Mesenchymal stem cell (in vitro differentiated cells and primary cell): Measurements from ENCODE around the gene CTSA.

Experiments used
- DNase-seq: peaks from one replicate; pipeline ENCODE4 v3.0.0-alpha.2; 2013
- H2AFZ ChIP-seq: one replicate; pipeline ENCODE4 v1.6.1; 2013; ENCODE audit warnings: low read depth, mild to moderate bottlenecking, control low read depth, inconsistent platforms, low read length, moderate library complexity
- H2AK5ac ChIP-seq: 2 replicates; pipeline ENCODE4 v1.6.1; 2013; ENCODE audit warnings: low read length, moderate library complexity, mild to moderate bottlenecking, inconsistent platforms; ENCODE audit not compliant: severe bottlenecking
- H2BK120ac ChIP-seq: one replicate; pipeline ENCODE4 v1.6.1; 2013; ENCODE audit warnings: low read depth, mild to moderate bottlenecking, inconsistent platforms, low read length, moderate library complexity
- H2BK12ac ChIP-seq, 2 experiments: one replicate each; pipeline ENCODE4 v1.6.1; 2013; ENCODE audit warnings: inconsistent platforms in 2 of 2, low read length in 2 of 2, mild to moderate bottlenecking in 2 of 2, moderate library complexity in 2 of 2, control low read depth in 1 of 2
- H2BK15ac ChIP-seq: one replicate; pipeline ENCODE4 v1.6.1; 2013; ENCODE audit warnings: mild to moderate bottlenecking, low read depth, inconsistent platforms; ENCODE audit not compliant: poor library complexity, severe bottlenecking
- H2BK5ac ChIP-seq: 2 replicates; pipeline ENCODE4 v1.6.1; 2013; ENCODE audit warnings: low read depth, mild to moderate bottlenecking, low read length, control low read depth, inconsistent platforms; ENCODE audit not compliant: poor library complexity, severe bottlenecking
- H3K14ac ChIP-seq, 2 experiments: one replicate each; pipeline ENCODE4 v1.6.1; 2013; ENCODE audit warnings: inconsistent platforms in 2 of 2, low read length in 2 of 2, control low read depth in 1 of 2, mild to moderate bottlenecking in 1 of 2, moderate library complexity in 1 of 2
- H3K18ac ChIP-seq, 2 experiments: one replicate each; pipeline ENCODE4 v1.6.1; 2013; ENCODE audit warnings: inconsistent platforms in 2 of 2, low read length in 2 of 2, control low read depth in 1 of 2, low read depth in 1 of 2, mild to moderate bottlenecking in 1 of 2
- H3K23ac ChIP-seq, 2 experiments: one replicate each; pipeline ENCODE4 v1.6.1; 2013; ENCODE audit warnings: inconsistent platforms in 2 of 2, low read length in 2 of 2, mild to moderate bottlenecking in 2 of 2, moderate library complexity in 2 of 2, control low read depth in 1 of 2
- H3K27ac ChIP-seq: 2 replicates; pipeline ENCODE4 v1.5.1; 2013; ENCODE audit warnings: mild to moderate bottlenecking, moderate library complexity, low read length, control low read depth, inconsistent platforms; ENCODE audit not compliant: poor library complexity, severe bottlenecking
- H3K27me3 ChIP-seq, 2 experiments: 2 replicates each; pipeline versions ENCODE4 v1.6.1 to v1.7.0; 2013; ENCODE audit warnings: low read length in 2 of 2, mild to moderate bottlenecking in 2 of 2, moderate library complexity in 2 of 2, control low read depth in 1 of 2, inconsistent platforms in 1 of 2; ENCODE audit not compliant: control insufficient read depth in 1 of 2, insufficient read depth in 1 of 2
- H3K36me3 ChIP-seq, 2 experiments: 2 replicates each; pipeline versions ENCODE4 v1.6.1 to v1.7.0; 2013; ENCODE audit warnings: low read length in 2 of 2, control low read depth in 1 of 2, inconsistent platforms in 1 of 2, low read depth in 1 of 2, mild to moderate bottlenecking in 1 of 2; ENCODE audit not compliant: insufficient read depth in 2 of 2, control insufficient read depth in 1 of 2
- H3K4ac ChIP-seq, 2 experiments: one replicate each; pipeline ENCODE4 v1.6.1; 2013; ENCODE audit warnings: inconsistent platforms in 2 of 2, low read length in 2 of 2, mild to moderate bottlenecking in 2 of 2, moderate library complexity in 2 of 2, control low read depth in 1 of 2, low read depth in 1 of 2
- H3K4me1 ChIP-seq: 2 replicates; pipeline ENCODE4 v1.6.1; 2013; ENCODE audit warnings: low read depth, low read length, control low read depth; ENCODE audit not compliant: control insufficient read depth, insufficient read depth
- H3K4me2 ChIP-seq: 2 replicates; pipeline ENCODE4 v1.6.1; 2013; ENCODE audit warnings: low read length, mild to moderate bottlenecking, inconsistent platforms; ENCODE audit not compliant: poor library complexity, severe bottlenecking
- H3K4me3 ChIP-seq, 2 experiments: 2 replicates each; pipeline versions ENCODE4 v1.5.1 to v1.7.0; 2013; ENCODE audit warnings: low read length in 2 of 2, mild to moderate bottlenecking in 2 of 2, control low read depth in 1 of 2, low read depth in 1 of 2; ENCODE audit not compliant: insufficient read depth in 1 of 2
- H3K79me1 ChIP-seq: replicated peaks from 2 replicates; pipeline ENCODE4 v1.6.1; 2013; ENCODE audit warnings: mild to moderate bottlenecking, control low read depth, low read length, inconsistent platforms; ENCODE audit not compliant: poor library complexity, severe bottlenecking
- H3K9ac ChIP-seq: 2 replicates; pipeline ENCODE4 v1.7.0; 2013; ENCODE audit warnings: mild to moderate bottlenecking, low read length, moderate library complexity
- H3K9me3 ChIP-seq: 2 replicates; pipeline ENCODE4 v1.7.0; 2013; ENCODE audit warnings: mild to moderate bottlenecking, low read length; ENCODE audit not compliant: control insufficient read depth
- H4K8ac ChIP-seq: one replicate; pipeline ENCODE4 v1.6.1; 2013; ENCODE audit warnings: inconsistent platforms, mild to moderate bottlenecking, low read length, moderate library complexity
- H4K91ac ChIP-seq: one replicate; pipeline ENCODE4 v1.6.1; 2013; ENCODE audit warnings: mild to moderate bottlenecking, low read length, inconsistent platforms
- WGBS: methylation state at CpG from one replicate; pipeline ENCODE4 v1.1.7; 2013; ENCODE audit warnings: mixed read lengths; 5-methylcytosine and 5-hydroxymethylcytosine counted together

The CTSA gene

DNA sequence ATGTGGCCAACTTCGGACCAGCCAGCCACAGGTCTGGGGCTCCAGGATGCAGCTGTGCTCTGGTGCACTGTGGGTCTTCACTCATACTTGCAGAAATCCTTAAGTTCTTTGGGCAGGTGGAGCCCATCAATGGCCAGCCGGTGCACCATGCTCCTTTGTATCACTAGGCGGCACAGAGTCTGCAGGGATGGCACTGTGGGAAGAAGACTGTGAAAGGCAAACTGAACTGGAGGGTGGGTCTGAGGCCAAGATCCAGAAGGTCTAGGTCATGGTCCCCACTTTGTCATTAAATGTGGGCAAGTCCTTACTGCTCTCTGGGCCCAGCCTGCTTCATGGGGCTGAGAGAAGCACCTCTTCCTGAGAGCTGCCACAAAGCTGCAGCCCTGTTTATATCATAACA is 2.5 kb upstream of the CTSA start:
- Histone ChIP-seq H4K8ac (no peak overlapping the region), H3K4me1 (peaks cover 39% of the 10 kb centered on the region), H3K18ac (no peak overlapping the region), H3K23ac (no peak overlapping the region), H3K36me3 (peaks cover 33 to 49% of the 10 kb centered on the region in 2 experiments), H3K4ac (no peak overlapping the region), H2BK120ac (no peak overlapping the region), H3K27ac (no peak overlapping the region), H2BK15ac (no peak overlapping the region), H3K4me3 (no peak overlapping the region), H2BK5ac (no peak overlapping the region), H3K9me3 (no peaks in the 10 kb centered on the region), H3K9ac (peak overlapping the region; percentile 91), H2BK12ac (no peak overlapping the region), H4K91ac (no peak overlapping the region), H3K14ac (no peak overlapping the region), H3K4me2 (no peak overlapping the region), H3K27me3 (no peaks in the 10 kb centered on the region), H2AFZ (no peak overlapping the region), H3K79me1 (peaks cover 40% of the 10 kb centered on the region), H2AK5ac (no peak overlapping the region)
- WGBS: 98% methylated on average over 3 of the region's 3 CpGs
- no peak for DNase-seq

DNA sequence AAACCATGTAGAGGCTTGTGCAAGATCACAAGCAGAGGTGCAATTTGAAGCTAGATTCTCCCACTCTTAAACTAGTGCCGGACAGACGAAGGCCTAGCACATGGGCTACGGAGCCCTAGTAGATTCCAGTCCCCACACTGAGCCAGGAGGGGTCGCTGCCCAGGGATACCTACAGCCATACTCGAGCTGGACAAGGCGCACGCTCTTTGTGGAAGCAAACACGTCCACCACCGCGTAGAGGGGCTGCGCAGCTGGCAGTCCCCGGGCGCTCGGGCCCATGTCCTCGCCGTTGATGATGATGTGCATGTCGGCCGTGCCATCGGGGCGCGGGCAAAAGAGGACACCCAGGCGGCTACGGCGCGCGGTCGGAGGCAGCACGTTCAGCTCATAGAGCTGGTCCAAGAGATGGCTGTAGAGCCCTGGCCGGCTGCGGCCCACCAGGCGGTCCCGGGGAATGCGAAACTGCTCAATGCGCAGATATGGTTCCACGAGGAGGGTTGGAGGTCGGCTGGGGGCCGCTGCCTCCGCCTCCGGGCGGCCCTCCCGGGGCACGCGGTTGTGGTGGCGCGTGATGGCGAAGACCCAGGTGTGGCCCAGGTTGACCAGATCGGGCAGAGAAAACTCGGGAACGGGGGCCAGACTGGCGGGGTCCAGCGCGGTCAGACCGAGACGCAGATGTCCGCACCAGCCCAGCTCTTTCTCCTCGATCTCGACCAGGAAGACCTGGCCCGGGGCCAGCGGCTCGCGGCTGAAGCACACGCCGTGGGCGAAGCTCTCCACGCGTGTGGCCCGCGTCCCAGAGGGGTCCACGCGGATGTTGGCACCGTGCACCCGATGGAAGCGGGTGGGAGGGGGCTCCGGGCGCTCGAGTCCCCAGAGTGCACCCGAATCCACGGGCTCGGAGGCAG is 804 bp upstream of the CTSA start:
- H3K9ac ChIP-seq: peak overlapping the region; percentile 91
- H4K91ac ChIP-seq: peak overlapping the region; percentile 74
- peak overlapping the region; percentile 81 for H4K8ac ChIP-seq
- H3K23ac ChIP-seq: peak overlapping the region in 1 of 2 experiments; percentile 77
- no peaks in the 10 kb centered on the region for H3K27me3 ChIP-seq
- peak overlapping the region; percentile 39 to 91 for H3K4ac ChIP-seq
- peaks cover 42 to 61% of the 10 kb centered on the region in 2 experiments for H3K36me3 ChIP-seq
- no peak overlapping the region for H3K27ac ChIP-seq
- peaks cover 33% of the 10 kb centered on the region for H3K4me1 ChIP-seq
- peak overlapping the region in 1 of 2 experiments; percentile 61 for H3K14ac ChIP-seq
- peak overlapping the region; percentile 40 for H2BK5ac ChIP-seq
- H3K4me2 ChIP-seq: peak overlapping the region; percentile 99
- H2AFZ ChIP-seq: peak overlapping the region; percentile 81
- H3K9me3 ChIP-seq: no peaks in the 10 kb centered on the region
- peak overlapping the region; percentile 14 to 93 for H2BK12ac ChIP-seq
- H3K4me3 ChIP-seq: peak overlapping the region; percentile 78 to 88
- peak overlapping the region; percentile 28 for H2AK5ac ChIP-seq
- H2BK15ac ChIP-seq: peak overlapping the region; percentile 100
- H3K79me1 ChIP-seq: peaks cover 38% of the 10 kb centered on the region
- peak overlapping the region; percentile 88 for H2BK120ac ChIP-seq
- peak; percentile 90 for DNase-seq
- WGBS: 2% methylated on average over 78 of the region's 79 CpGs
- peak overlapping the region; percentile 88 to 98 for H3K18ac ChIP-seq

GRCh38 chr20:45892049-45892825 is 1.1 kb downstream of the CTSA start:
- H3K9ac ChIP-seq: peak overlapping the region; percentile 91
- no peak overlapping the region for H2BK5ac ChIP-seq
- H2BK15ac ChIP-seq: no peak overlapping the region
- H4K91ac ChIP-seq: no peak overlapping the region
- no peak overlapping the region for H2BK120ac ChIP-seq
- peaks cover 30% of the 10 kb centered on the region for H3K79me1 ChIP-seq
- H3K4me3 ChIP-seq: peak overlapping the region; percentile 78 to 88
- no peaks in the 10 kb centered on the region for H3K9me3 ChIP-seq
- peaks cover 30% of the 10 kb centered on the region for H3K4me1 ChIP-seq
- no peak overlapping the region for H3K23ac ChIP-seq
- peak overlapping the region; percentile 99 for H3K4me2 ChIP-seq
- H3K27me3 ChIP-seq: no peaks in the 10 kb centered on the region
- no peak overlapping the region for H2AK5ac ChIP-seq
- H3K14ac ChIP-seq: no peak overlapping the region
- peak overlapping the region in 1 of 2 experiments; percentile 96 for H3K4ac ChIP-seq
- H3K36me3 ChIP-seq: peaks cover 51 to 64% of the 10 kb centered on the region in 2 experiments
- H2AFZ ChIP-seq: no peak overlapping the region
- no peak overlapping the region for H3K27ac ChIP-seq
- no peak overlapping the region for H3K18ac ChIP-seq
- no peak overlapping the region for H4K8ac ChIP-seq
- WGBS: 92% methylated on average over 9 of the region's 9 CpGs
- DNase-seq: peak; percentile 52
- H2BK12ac ChIP-seq: peak overlapping the region in 1 of 2 experiments; percentile 57
